ENCODE data around the gene FBXW4.

Gene FBXW4

DNA sequence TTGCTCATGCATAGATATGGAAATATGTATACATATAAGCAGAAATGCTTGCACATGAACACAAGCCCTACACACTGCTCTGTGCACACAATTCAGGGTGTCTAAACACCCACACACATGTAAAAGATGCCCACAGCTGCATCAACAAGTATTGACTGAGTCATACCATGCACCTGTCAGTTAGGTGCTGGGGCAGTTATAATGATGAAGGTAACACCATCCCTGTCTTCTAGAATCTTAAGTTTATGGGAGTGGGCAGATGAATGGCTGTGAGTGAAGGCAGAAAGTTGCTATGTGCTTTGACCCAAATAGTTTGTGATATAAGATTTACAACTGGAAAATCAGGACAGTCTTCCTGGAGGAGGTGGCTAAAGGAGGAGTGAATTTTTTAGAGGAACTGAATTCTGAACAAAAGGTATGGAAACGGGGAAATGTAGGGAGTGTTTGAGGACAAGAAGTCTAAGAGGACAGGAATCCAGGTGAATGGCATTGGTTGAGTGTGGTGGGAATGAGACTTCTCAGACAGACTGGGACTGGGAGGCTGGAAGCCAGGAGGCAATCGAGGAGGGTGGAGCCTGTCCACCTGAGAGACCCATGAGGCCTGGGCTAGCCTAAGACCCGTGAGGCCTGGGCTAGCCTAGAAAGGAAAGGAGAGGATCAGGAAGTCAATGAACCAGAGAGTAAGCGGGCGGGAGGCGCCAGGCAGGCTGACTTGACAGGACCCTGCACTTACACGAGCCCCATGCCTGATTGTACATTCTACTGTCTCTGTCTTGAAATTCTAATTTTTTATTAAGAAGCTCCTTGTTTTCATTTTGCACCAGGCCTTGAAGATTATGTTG is 127.6 kb downstream of the FBXW4 start:
- Histone ChIP-seq H3K4me3 (ENCODE audit: low read length) (no peak overlapping the region), H2AFZ (ENCODE audit: low read depth, low read length) (no peak overlapping the region), H3K36me3 (ENCODE audit: insufficient read depth, low read length) (no peaks in the 10 kb centered on the region), H3K4me1 (ENCODE audit: insufficient read depth, low read length) (peaks cover 16% of the 10 kb centered on the region), H3K27me3 (ENCODE audit: insufficient read depth, low read length) (peaks cover 65% of the 10 kb centered on the region), H3K9me3 (ENCODE audit: low read length) (peaks cover 2% of the 10 kb centered on the region)

DNA sequence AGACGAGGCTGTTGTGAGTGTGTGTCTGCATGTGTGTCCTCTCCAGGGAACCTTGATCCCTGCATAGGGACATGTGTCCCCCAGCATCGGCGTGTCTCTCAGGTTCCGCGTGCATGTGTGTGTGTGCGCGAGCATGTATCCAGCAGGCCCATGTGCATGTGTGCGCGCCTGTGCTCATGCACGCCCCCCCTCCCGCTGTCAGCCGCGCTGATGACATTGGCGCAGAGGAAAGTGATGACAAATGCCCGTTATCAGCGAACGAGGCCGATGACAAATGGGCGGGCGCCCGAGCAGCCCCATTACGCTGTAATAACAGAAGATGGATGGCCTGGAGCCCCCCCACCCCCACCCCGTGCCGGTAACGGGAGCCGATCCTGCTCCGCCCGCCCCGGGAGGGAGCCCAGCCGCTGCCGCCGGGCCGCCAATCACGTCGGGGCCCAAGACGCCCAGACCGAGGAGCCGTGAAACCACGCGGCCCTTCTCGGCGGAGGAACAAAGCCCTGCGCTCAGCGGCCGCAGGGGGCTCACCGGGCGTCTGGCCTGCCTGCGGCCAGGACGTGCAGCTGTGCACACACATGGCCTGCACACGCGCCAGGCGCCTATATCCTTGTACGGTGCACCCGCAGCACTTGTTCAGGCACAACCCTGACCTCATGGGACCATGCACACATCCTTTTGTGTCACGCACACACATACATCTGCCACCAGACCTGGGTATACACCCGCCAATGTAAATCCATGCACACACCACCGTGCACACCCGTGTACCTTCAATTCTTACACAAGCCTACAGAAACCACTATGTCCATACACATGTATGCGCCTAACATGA is 128.4 kb downstream of the FBXW4 start:
- H3K4me1 ChIP-seq (ENCODE audit: insufficient read depth, low read length), result peaks cover 16% of the 10 kb centered on the region
- no peak overlapping the region for H2AFZ ChIP-seq (ENCODE audit: low read depth, low read length)
- H3K27me3 ChIP-seq (ENCODE audit: insufficient read depth, low read length), result peaks cover 61% of the 10 kb centered on the region
- H3K9me3 ChIP-seq (ENCODE audit: low read length), result no peaks in the 10 kb centered on the region
- no peaks in the 10 kb centered on the region for H3K36me3 ChIP-seq (ENCODE audit: insufficient read depth, low read length)
- H3K4me3 ChIP-seq (ENCODE audit: low read length), result no peak overlapping the region

DNA sequence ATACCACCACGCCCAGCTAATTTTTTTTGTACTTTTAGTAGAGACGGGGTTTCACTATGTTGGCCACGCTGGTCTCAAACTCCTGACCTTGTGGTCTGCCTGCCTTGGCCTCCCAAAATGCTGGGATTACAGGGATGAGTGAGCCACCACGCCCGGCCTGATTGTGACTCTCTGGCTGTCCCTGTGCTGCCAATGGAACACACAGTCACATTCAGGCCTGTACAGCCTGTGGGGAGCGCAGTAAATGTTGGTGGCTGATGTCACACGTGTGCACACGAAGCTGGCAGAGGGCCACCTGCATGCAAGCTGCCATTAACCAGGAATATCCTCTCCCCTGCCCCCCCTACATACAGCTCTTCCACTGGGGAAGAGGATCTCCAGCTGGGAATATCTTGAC is 129.0 kb downstream of the FBXW4 start:
- Histone ChIP-seq H3K36me3 (ENCODE audit: insufficient read depth, low read length) (no peaks in the 10 kb centered on the region), H2AFZ (ENCODE audit: low read depth, low read length) (no peak overlapping the region), H3K9me3 (ENCODE audit: low read length) (no peaks in the 10 kb centered on the region), H3K27me3 (ENCODE audit: insufficient read depth, low read length) (peaks cover 56% of the 10 kb centered on the region), H3K4me3 (ENCODE audit: low read length) (no peak overlapping the region), H3K4me1 (ENCODE audit: insufficient read depth, low read length) (peaks cover 14% of the 10 kb centered on the region)

DNA sequence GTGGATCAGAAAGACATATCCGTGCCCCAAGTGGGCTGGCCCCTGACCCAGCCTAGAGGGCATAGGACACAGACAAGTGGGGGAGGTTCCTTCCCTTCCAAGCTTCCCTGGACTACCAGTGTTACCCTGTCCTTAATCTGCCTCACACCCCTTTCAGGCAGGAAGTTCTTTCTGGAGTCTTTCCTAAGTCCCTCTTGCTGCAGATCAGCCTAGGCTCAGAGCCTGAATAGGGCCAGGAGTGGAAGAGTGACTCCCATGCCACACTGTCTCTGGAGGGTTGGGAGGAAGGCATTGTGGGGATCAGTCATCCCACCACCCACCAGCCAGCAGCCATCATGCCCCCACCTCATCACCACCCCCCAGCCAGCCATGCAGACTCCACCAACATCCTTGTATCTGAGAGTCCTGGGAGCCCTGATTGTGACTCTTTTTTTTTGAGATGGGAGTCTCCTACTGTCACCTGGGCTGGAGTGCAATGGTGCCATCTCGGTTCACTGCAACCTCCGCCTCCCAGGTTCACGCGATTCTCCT is 129.5 kb downstream of the FBXW4 start:
- Histone ChIP-seq H2AFZ (ENCODE audit: low read depth, low read length) (no peak overlapping the region), H3K4me3 (ENCODE audit: low read length) (no peak overlapping the region), H3K36me3 (ENCODE audit: insufficient read depth, low read length) (no peaks in the 10 kb centered on the region), H3K9me3 (ENCODE audit: low read length) (no peaks in the 10 kb centered on the region), H3K27me3 (ENCODE audit: insufficient read depth, low read length) (peaks cover 54% of the 10 kb centered on the region), H3K4me1 (ENCODE audit: insufficient read depth, low read length) (peaks cover 9% of the 10 kb centered on the region)

DNA sequence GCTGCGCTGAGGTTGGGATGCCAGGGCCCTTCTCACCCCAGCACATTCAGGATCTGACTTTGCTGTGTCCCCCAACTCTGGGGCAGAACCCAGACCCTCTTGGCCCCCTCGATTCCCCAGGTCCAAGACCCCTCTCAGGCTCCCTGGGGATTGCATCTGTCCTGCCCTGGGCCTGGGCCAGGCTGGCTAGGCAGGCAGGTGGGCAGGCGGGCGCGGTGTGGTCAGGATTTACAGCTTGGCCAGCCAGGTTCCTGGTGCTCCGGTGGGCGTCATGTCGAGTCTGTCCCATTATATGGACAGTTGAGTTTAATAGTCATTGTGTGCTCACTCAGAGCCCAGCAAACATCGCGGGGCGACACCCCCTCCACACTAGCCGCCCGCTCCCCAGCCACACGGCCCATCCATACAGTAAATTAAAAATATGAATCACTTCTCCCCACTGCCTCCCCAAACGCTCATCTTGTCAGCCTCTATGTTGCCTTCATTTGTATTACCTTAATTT is 130.4 kb downstream of the FBXW4 start:
- H3K27me3 ChIP-seq (ENCODE audit: insufficient read depth, low read length), result peaks cover 49% of the 10 kb centered on the region
- H3K4me3 ChIP-seq (ENCODE audit: low read length), result no peak overlapping the region
- no peak overlapping the region for H2AFZ ChIP-seq (ENCODE audit: low read depth, low read length)
- H3K36me3 ChIP-seq (ENCODE audit: insufficient read depth, low read length), result no peaks in the 10 kb centered on the region
- peaks cover 2% of the 10 kb centered on the region for H3K4me1 ChIP-seq (ENCODE audit: insufficient read depth, low read length)
- H3K9me3 ChIP-seq (ENCODE audit: low read length), result no peaks in the 10 kb centered on the region

DNA sequence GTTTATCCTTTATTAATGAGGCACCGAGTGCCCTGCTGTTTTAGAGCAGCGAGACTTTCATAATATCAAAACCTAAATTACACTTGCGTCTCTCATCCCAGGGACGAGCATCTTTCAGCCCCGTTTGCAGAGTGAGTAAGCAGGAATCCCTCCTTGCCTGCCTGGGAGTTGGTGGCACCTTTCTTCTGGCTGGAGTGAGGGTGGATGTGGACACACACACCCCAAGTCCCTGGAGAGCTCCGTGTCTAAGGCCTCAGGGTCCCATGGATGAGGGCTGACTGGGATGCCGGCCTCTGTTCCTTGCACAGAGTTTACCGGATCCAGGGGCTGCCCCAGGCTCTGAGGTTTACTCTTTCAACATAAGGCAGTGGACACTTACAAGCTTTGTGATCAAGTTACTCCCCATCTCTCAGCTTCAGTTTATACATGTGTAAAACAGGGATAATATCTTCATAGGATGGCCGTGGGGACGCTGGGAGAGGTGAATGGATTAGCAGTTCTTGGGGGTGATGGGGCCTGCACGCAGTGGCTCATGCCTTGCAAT is 131.4 kb downstream of the FBXW4 start:
- Histone ChIP-seq H3K4me3 (ENCODE audit: low read length) (no peak overlapping the region), H3K27me3 (ENCODE audit: insufficient read depth, low read length) (peaks cover 39% of the 10 kb centered on the region), H3K36me3 (ENCODE audit: insufficient read depth, low read length) (no peaks in the 10 kb centered on the region), H2AFZ (ENCODE audit: low read depth, low read length) (no peak overlapping the region), H3K9me3 (ENCODE audit: low read length) (no peaks in the 10 kb centered on the region), H3K4me1 (ENCODE audit: insufficient read depth, low read length) (no peaks in the 10 kb centered on the region)

DNA sequence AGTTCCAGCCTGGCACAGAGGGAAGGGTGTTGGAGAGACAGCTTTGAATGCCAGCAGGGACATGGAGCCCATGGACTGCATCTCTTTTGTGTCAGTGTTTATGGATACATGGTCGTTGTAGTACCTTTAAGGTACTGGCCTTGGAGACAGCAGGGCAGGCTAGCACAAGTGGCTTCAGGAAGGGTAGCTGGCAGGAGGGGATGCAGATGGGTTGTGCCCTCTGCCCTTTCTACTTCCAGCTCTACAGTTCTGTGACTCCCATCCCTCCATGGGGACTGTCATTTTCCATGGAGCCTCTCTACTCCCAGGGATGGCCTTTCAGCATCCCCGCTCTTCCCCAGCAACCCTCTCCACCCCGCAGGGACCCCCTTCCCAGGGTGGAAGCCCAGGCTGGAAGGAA is 132.0 kb downstream of the FBXW4 start:
- Histone ChIP-seq H3K27me3 (ENCODE audit: insufficient read depth, low read length) (peaks cover 34% of the 10 kb centered on the region), H3K9me3 (ENCODE audit: low read length) (no peaks in the 10 kb centered on the region), H3K4me1 (ENCODE audit: insufficient read depth, low read length) (no peaks in the 10 kb centered on the region), H2AFZ (ENCODE audit: low read depth, low read length) (no peak overlapping the region), H3K36me3 (ENCODE audit: insufficient read depth, low read length) (no peaks in the 10 kb centered on the region), H3K4me3 (ENCODE audit: low read length) (no peak overlapping the region)

DNA sequence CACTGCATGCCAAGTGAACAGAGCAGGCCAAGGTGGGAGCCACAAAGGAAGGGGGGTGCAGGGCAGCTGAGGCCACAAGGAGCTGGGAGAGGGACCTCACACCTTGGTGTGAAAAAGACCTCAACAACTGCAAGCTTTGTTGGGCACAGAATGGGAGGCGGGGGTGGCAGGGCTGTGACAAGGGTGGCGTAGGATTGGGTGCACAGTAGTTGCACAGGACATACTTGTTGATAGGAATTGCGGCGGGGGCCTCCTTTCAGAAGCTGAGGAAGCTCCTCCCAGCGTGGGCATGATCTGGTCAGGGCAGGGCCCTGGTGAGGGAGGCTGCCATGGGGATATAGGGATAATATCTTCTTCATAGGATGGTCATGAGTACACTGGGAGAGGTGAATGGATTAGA is 132.7 kb downstream of the FBXW4 start:
- no peaks in the 10 kb centered on the region for H3K9me3 ChIP-seq (ENCODE audit: low read length)
- no peaks in the 10 kb centered on the region for H3K4me1 ChIP-seq (ENCODE audit: insufficient read depth, low read length)
- H2AFZ ChIP-seq (ENCODE audit: low read depth, low read length), result no peak overlapping the region
- H3K27me3 ChIP-seq (ENCODE audit: insufficient read depth, low read length), result peaks cover 26% of the 10 kb centered on the region
- H3K36me3 ChIP-seq (ENCODE audit: insufficient read depth, low read length), result no peaks in the 10 kb centered on the region
- no peak overlapping the region for H3K4me3 ChIP-seq (ENCODE audit: low read length)

DNA sequence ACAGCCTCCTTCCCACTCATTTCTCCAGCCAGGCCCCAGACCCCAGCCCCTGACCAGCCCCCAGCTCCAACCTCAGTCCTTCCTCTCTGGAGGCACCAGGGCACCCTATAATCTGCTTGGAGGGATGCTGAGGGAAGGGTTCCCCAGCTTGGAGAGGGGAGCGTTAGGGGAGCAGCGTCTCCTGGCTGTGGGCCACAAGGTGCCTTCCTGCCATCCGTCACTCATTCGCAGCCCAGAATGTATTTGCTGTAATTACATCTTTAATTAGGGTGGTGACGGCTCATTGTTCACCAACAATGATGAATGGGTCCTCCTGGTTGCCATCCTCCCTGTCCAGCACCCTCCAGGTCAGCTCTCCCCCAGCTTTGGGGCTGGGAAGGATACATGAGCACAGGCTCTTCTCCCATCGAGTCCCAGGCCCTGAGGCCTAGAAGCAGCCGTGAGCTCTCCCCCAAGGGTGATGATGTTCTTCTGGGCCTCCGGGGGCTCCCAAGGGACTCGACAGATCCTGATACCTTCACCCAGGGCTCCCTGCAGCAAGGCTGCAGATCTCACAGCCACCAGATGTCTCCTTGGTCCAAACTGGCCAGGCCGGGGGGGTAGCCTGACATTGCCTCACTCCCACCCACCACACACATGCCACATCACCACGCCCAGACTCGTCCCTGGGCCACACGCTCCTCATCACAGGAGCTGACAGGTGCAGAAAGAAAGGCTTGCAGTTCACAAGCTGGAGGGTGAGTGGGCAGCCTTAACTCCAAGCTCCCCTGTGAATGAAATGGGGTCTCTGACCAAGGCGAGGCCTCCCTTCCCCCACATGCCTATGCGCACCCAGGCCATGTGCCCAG is 133.7 kb downstream of the FBXW4 start:
- H2AFZ ChIP-seq (ENCODE audit: low read depth, low read length), result no peak overlapping the region
- no peak overlapping the region for H3K4me3 ChIP-seq (ENCODE audit: low read length)
- no peaks in the 10 kb centered on the region for H3K9me3 ChIP-seq (ENCODE audit: low read length)

More for the DNA sequence above, 133.7 kb downstream of the FBXW4 start:
- H3K27me3 ChIP-seq (ENCODE audit: insufficient read depth, low read length), result peaks cover 19% of the 10 kb centered on the region
- H3K4me1 ChIP-seq (ENCODE audit: insufficient read depth, low read length), result no peaks in the 10 kb centered on the region
- H3K36me3 ChIP-seq (ENCODE audit: insufficient read depth, low read length), result no peaks in the 10 kb centered on the region
